Stomach (tissue), 4 donors: ENCODE data around the gene MVB12A.

Source experiments
- EP300 ChIP-seq: sonication (generic); formaldehyde crosslinking; IDR thresholded peaks from one replicate; pipeline ENCODE4 v1.6.1; 2017; ENCODE audit warnings: antibody characterized with exemption
- POLR2A ChIP-seq, 4 donors: fragments of 450-650 bp; IDR thresholded peaks; one replicate each; pipeline ENCODE4 v1.6.1; 2016; ENCODE audit warnings: antibody characterized with exemption in 4 of 4, control low read depth in 2 of 4, mild to moderate bottlenecking in 1 of 4, moderate library complexity in 1 of 4
- POLR2AphosphoS5 ChIP-seq, 3 donors: sonication (generic); formaldehyde crosslinking; IDR thresholded peaks; one replicate each; pipeline ENCODE4 v1.6.1; 2016; ENCODE audit warnings: antibody characterized with exemption in 3 of 3
- TF ChIP-seq, protein P1 (sequence below), 7 experiments: fragments of 450-650 bp in 4 of 7; fragments of 200-600 bp in 3 of 7; sonication (generic) in 3 of 7; IDR thresholded peaks; one replicate each; pipeline ENCODE4 v1.5.1; 2016 to 2019; ENCODE audit warnings: antibody characterized with exemption in 7 of 7, control low read depth in 2 of 7, mild to moderate bottlenecking in 1 of 7

DNA sequence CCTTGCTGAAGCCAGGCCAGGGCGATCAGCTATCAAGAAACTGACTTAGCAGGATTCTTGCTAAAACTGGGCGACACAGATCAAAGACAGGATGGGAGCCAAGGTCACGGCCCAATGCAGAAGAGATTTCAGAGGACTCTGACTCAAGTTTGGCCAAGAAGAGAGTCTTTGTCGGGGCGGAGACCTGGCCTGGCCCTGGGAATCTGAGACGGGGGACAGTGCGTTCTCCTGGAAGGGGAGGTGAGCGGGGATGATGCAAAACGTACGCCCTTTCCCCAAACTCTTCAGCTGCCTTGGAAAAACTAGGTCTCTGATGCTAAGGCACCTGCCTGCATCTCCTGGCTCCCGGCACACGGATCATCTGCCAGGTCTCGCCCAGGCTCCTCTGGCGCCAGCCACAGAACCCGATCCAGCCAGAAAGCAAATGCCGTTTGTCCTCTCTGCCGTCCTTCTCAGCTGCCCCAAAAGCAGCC lies 9.8 kb downstream of the MVB12A start:
- TF ChIP-seq, protein P1, sequence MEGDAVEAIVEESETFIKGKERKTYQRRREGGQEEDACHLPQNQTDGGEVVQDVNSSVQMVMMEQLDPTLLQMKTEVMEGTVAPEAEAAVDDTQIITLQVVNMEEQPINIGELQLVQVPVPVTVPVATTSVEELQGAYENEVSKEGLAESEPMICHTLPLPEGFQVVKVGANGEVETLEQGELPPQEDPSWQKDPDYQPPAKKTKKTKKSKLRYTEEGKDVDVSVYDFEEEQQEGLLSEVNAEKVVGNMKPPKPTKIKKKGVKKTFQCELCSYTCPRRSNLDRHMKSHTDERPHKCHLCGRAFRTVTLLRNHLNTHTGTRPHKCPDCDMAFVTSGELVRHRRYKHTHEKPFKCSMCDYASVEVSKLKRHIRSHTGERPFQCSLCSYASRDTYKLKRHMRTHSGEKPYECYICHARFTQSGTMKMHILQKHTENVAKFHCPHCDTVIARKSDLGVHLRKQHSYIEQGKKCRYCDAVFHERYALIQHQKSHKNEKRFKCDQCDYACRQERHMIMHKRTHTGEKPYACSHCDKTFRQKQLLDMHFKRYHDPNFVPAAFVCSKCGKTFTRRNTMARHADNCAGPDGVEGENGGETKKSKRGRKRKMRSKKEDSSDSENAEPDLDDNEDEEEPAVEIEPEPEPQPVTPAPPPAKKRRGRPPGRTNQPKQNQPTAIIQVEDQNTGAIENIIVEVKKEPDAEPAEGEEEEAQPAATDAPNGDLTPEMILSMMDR (IDR thresholded peaks at IDR 0.05), result no peak
- no peak for TF ChIP-seq POLR2AphosphoS5 (IDR thresholded peaks at IDR 0.05)
- TF ChIP-seq EP300, result no peak
- no peak for TF ChIP-seq POLR2A (IDR thresholded peaks at IDR 0.05)
